Measurements from ENCODE around the gene LIPK.
"Not testable (repeated sequence)": the region's sequence is repeated elsewhere in the genome, so short reads cannot be mapped to it uniquely, and the experiment has no call there.

The LIPK gene, protein sequence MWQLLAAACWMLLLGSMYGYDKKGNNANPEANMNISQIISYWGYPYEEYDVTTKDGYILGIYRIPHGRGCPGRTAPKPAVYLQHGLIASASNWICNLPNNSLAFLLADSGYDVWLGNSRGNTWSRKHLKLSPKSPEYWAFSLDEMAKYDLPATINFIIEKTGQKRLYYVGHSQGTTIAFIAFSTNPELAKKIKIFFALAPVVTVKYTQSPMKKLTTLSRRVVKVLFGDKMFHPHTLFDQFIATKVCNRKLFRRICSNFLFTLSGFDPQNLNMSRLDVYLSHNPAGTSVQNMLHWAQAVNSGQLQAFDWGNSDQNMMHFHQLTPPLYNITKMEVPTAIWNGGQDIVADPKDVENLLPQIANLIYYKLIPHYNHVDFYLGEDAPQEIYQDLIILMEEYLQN

DNA sequence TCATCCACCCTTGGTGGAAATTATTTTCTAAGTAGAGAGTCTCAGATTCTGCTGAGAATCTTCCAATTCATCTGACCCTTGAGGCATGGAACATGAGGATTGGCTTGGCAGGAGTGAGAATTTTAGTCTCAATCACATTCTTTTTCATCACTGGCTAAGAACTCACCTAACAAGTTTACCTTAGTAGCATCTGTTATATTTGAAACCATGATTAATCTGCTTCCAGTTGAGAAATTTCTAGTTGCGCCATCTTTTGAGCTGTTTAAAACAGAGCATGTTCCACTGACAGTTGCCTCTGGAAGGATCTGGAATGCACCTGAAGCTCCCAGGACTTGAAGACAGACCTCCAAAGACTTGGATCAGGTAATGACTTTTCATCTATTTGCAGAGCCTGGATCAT lies at the start of gene LIPK:
TSS of gene LIPK (plus strand) at position 292 of the 400 bp plus-strand sequence. CDS start 18,295 bp downstream, outside the sequence.
- no peak for DNase-seq (ENCODE audit: low read depth in 2 of 2)

DNA sequence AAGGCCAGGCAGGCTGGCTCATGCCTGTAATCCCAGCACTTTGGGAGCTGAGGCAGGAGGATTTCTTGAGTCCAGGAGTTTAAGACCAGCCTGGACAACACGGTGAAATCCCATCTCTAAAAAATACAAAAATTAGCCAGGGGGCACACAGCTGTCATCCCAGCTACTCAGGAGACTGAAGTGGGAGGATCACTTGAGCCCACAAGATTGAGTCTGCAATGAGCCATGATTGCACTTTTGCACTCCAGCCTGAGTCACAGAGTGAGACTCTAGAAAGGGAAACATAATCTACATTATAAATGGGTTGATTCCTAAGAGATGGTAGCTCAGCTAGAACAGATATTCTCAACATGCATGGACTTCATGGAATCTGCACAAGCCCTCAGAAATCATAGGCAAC lies 48.1 kb upstream of the LIPK start:
- DNase-seq (ENCODE audit: low read depth in 2 of 2), result no peak

DNA sequence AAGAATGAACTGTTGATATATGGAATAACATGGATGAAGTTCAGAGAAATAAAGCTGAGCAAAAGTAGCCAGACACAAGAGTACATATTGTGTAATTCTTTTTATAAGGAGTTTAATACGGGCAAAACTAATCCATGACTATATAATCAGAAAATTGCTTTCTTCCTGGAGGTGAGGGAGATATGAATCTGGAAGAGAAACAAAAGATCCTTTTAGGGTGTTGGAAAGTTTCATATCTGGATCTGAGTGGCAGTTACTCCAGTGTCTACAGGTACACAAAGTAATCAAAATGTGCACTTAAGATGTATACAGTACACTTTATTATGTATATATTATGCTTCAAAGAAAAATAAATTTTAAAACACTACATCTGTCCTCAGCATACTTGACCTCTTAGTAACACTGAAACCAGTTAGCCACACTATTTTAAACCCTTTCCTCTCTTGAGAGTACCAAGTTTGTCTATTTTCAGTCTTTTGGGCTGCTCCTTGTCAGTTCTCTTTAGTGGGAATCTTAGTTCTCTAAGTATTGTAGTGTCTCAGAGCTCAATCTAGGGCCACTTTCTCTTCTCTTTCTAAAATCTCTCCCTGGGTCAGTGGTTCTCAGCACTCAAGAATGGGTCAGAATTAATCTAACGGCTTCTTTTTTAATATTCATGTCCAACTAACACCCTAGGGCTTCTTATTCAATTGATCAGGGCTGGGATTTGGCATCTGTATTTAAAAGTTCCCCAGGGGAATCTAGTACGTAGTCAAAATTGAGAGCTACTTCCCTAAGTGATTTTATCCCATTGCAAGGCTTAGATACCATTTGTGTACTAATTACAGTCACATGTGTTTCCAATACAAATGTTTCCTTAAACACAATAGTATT lies 46.1 kb upstream of the LIPK start:
- no peak for DNase-seq (ENCODE audit: low read depth in 2 of 2)

- DNase-seq (ENCODE audit: low read depth in 2 of 2), result peak in 1 of 2 experiments; percentile 13
Observed at GRCh38 chr10:88660598-88660884, 45.5 kb upstream of the LIPK start.

GRCh38 chr10:88661018-88661417 lies 45.0 kb upstream of the LIPK start:
- no peak for DNase-seq (ENCODE audit: low read depth in 2 of 2)

- DNase-seq (ENCODE audit: low read depth in 2 of 2), result no peak
Observed at GRCh38 chr10:88661577-88661976, 44.5 kb upstream of the LIPK start.

DNA sequence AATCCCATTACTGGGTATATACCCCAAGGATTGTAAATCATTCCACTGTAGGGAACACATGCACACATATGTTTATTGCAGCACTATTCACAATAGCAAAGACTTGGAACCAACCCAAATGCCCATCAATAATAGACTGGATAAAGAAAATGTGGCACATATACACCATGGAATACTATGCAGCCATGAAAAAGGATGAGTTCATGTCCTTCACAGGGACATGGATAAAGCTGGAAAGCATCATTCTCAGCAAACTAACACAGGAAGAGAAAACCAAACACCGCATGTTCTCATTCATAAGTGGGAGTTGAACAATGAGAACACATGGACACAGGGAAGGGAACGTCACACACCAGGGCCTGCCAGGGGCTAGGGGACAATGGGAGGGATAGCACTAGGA lies 42.9 kb upstream of the LIPK start:
- not testable (repeated sequence) for DNase-seq (ENCODE audit: low read depth in 2 of 2)

GRCh38 chr10:88664142-88664541 lies 41.9 kb upstream of the LIPK start, which contains the start of gene LIPF:
Gene LIPF (plus strand): TSS chr10:88664442. CDS start chr10:88667298, 2,856 bp downstream.
- no peak for DNase-seq (ENCODE audit: low read depth in 2 of 2)

DNA sequence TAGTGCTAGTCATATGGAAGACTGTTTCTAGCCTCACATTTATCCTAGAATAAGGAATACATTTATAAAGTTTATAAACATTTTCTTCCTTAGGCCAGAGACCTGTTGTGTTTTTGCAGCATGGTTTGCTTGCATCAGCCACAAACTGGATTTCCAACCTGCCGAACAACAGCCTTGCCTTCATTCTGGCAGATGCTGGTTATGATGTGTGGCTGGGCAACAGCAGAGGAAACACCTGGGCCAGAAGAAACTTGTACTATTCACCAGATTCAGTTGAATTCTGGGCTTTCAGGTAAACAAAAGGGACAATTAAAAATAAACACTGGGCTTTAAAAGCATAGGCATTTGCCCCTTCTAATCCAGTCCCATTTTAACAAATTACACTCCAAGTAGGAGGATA lies 37.6 kb upstream of the LIPK start:
- DNase-seq (ENCODE audit: low read depth in 2 of 2), result no peak

GRCh38 chr10:88670497-88670896 lies 35.6 kb upstream of the LIPK start:
- no peak for DNase-seq (ENCODE audit: low read depth in 2 of 2)

DNA sequence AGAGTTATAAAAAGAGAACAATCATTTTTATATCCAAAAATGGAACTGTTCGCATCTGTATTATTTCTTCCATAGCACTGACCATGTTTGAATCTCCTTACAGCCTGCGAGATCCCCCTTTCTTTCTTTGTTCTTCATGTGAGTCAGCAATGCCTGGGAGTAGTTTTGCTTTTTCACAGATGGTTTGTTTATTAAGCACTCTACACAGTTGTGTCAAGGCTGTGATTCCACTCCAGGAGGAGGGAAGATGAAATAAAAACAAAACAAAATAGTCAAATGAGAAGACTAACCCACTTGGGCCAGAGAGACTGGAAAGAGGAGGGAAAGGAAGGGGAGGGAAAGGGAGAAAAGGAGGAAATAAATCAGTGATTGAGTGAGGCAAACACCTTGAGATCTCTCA lies 34.0 kb upstream of the LIPK start:
- DNase-seq (ENCODE audit: low read depth in 2 of 2), result no peak

- no peak for DNase-seq (ENCODE audit: low read depth in 2 of 2)
Observed at GRCh38 chr10:88676283-88677060, 29.6 kb upstream of the LIPK start.

DNA sequence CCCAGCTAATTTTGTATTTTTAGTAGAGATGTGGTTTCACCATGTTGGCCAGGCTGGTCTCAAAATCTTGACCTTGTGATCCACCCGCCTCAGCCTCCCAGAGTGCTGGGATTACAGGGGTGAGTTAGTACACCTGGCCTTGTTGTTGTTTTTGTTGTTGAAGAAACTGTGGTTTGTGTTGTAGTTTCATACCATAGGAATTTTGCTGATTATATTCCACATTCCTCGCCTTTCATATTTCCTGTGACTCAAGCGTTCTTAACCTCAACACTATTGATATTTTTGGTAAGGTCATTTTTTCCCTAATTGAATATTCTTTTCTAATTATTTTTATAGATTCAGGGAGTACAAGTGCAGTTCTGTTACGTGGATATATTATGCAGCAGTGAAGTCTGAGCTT lies 25.1 kb upstream of the LIPK start:
- DNase-seq (ENCODE audit: low read depth in 2 of 2), result no peak

GRCh38 chr10:88682491-88682890 lies 23.6 kb upstream of the LIPK start:
- DNase-seq (ENCODE audit: low read depth in 2 of 2), result no peak

DNA sequence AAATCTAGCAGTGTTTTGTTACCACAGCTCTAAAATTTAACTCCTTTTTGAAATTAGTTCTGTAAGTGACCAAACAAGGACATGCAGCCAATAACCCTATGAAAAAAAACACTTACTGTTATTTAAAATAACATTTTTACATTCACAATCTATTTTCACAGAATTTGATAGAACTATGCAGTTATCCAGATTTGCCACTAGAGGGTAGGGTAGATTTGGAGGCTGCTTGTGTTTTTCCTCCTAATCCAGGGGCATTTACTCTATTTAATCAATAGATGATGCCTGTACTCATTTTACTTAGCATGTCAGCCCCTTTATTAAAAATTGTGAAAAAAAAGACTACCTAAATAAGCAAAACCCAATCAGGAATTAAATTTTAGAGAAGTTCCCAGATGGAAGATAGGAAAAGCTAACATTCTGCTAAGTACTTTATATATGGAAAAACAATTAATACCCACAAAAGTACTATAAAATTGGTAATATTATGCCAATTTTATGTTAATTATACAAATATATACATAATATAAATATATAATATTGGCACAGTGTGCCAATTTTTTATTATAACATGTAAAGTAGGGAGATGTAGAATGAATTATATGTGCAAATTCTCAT lies 18.1 kb upstream of the LIPK start:
- no peak for DNase-seq (ENCODE audit: low read depth in 2 of 2)

DNA sequence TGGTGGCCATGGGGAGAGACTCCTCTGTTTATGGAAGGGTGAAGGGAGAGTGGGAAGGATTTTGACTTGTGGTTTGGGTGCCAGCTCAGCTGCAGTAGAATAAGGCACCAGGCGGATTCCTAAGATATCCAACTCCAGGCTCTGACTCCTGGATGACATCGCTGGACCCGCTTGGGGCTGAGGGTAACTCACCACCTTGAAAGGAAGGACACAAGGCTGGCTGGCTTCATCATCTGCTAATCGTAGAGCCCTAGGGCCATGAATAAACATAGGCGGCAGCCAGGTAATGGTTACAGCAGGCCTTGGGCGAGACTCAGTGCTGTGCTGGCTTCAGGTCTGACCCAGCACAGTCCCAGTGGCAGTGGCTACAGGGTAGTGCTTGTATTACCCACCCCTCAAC lies 16.7 kb upstream of the LIPK start:
- DNase-seq (ENCODE audit: low read depth in 2 of 2), result no peak

DNA sequence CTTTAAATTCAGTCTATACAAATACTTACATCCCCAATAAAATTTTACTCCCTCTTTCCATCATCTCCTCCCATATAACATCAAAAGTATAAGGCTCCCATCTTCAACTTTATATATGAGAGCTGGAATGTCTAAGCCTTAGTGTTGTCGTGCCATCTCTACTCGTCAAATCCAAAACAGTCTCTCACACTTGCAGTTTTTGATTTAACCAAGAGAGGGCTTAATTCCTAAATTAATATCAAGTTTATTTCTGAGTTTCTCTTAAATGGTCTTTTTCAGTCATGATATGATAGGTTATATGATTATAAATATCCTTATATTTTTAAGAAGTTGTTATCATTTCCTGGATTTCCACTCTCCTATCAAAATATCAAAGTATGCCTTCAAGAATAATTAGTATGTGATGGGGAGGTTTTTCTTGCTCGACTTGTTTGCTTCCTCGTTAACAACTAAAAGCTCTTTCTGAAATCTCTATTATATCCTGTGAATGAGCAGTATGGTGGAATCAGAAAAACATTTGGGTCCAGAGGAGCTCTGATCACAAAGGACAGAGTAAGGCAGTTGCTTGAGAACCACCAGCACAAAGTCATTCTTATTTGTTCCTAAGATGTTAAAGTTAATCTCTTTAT lies 12.5 kb upstream of the LIPK start:
- DNase-seq (ENCODE audit: low read depth in 2 of 2), result no peak

DNA sequence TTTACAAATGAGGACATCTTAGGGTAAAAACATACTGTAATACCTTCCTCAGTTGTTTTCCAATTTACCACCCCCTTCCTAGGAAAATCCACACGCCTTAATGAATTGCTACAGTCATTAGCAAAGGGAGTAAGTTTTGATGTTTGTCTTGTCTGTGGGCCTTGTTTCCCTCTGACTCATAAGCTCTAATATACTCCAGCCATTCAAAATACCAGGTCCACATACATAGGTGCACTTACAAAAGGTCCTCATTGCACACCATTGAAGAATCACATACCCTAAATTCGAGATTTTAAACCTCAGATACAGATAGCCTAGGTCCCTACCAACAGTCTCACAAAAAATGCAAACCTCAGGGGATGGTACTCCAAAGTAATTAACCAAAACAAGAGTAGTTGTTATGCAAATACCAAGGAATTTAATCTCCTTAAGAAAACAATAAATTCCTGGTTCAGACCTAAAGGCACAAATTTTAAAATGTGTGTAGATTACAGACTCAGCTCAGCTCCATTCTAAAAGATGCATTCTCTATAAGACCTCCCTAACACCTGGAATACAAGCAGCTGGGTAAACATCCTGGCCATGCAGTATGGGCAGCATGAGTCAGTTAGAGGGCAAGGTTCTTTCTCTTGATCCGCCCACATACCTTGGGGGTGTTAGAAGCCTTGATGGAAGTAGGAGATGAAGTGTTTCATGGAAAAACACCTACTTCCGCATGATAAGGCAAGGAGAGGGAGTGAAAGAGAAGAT lies 3.0 kb upstream of the LIPK start:
- DNase-seq (ENCODE audit: low read depth in 2 of 2), result no peak

DNA sequence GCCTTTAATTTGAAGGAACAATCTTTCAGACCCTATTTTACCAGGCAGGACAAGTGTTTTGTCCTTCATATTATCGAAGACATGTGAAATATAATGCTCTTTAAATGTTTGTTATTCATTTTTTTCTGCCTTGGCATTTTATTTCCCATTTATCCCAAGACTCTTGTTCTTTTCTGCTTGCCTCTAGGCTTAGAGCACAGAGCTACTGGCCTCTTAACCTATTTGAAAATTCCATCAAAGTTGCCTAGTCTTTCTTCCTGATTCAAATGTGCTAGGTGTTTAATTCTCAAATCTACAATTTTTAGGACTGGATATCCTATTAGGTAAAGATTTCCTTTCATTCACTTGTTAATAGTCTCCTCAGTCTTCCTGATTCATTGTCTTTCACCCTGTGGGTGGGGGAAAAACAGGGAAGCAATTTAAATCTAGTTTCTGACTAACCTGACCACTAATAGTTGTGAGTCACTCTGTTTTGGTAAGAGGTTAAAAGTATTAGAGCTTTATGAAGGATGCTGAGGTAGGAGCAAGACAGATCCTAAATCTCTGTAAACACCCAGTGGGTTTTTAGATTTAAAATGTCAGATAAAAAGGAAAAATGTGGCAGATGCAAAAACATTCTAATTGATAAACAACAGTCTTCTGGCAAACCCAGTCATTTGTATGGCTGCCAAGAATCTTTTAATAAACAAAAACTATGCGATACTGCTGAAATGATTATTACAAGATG lies 1.5 kb downstream of the LIPK start:
- DNase-seq (ENCODE audit: low read depth in 2 of 2), result peak; percentile 20 to 35

GRCh38 chr10:88709361-88709760 lies 3.3 kb downstream of the LIPK start:
- not testable (repeated sequence) for DNase-seq (ENCODE audit: low read depth in 2 of 2)
